H1 (cell line): ENCODE measurements around the gene CDHR2. TPM values are rescaled to one million over a fixed set of nuclear protein-coding genes. Genes with fewer than 3 reads are reported as not detected.

Experiments used
- ATF2 ChIP-seq: IDR thresholded peaks from 2 replicates; pipeline ENCODE4 v1.6.1; 2012; ENCODE audit warnings: low read length, inconsistent platforms
- CHD1 ChIP-seq: IDR thresholded peaks from 2 replicates; pipeline ENCODE4 v1.6.1; 2012; ENCODE audit warnings: low read depth, low read length, improper control_type of control experiment
- CHD7 ChIP-seq: fragments of 300-600 bp; sonication (generic); IDR thresholded peaks from 2 replicates; pipeline ENCODE4 v1.7.1; 2012; ENCODE audit warnings: low read length, moderate library complexity, mild to moderate bottlenecking, inconsistent platforms; ENCODE audit not compliant: insufficient replicate concordance
- FOSL1 ChIP-seq: IDR thresholded peaks from 2 replicates; pipeline ENCODE4 v1.6.1; 2011; ENCODE audit warnings: mild to moderate bottlenecking, low read depth, low read length, moderate library complexity; ENCODE audit not compliant: insufficient read depth
- HDAC6 ChIP-seq: IDR thresholded peaks from one replicate; pipeline ENCODE4 v1.7.1; 2012; ENCODE audit warnings: low read depth, mild to moderate bottlenecking, inconsistent platforms, low read length, moderate library complexity
- RFX5 ChIP-seq: IDR thresholded peaks from 2 replicates; pipeline ENCODE4 v1.6.1; 2011; ENCODE audit warnings: low read depth, low read length, improper control_type of control experiment, borderline replicate concordance
- TAF7 ChIP-seq: optimal IDR thresholded peaks from 2 replicates; pipeline ENCODE3; 2011; ENCODE audit warnings: low read depth, mild to moderate bottlenecking, inconsistent platforms, low read length, moderate library complexity, borderline replicate concordance
- TEAD4 ChIP-seq: IDR thresholded peaks from 2 replicates; pipeline ENCODE4 v1.6.1; 2012; ENCODE audit warnings: low read depth, low read length, inconsistent platforms, mixed read lengths
- polyA plus RNA-seq, 7 experiments: library from polyadenylated mRNA; depleted of rRNA in 3 of 7; stranded (reverse) in 5 of 7; unstranded in 2 of 7; fragments of >200 nt in 5 of 7; fragments of 200-250 nt in 2 of 7; gene quantifications; 1 replicate in 5 of 7; 2 replicates in 1 of 7; 4 replicates in 1 of 7; pipeline versions ENCODE4 v1.2.1 to v1.2.3, GENCODE V29; 2011 to 2013; ENCODE audit warnings: missing spikeins in 2 of 7, mixed read lengths in 2 of 7
- total RNA-seq: library from RNA; stranded (reverse); fragmentation: NEBNext Ultra II Directional; extraction: Animal tissue kit (Norgen Biotek cat#: 25700); gene quantifications from 2 replicates; pipeline ENCODE4 v1.2.1, GENCODE V29; 2021

CDHR2 gene
- total and polyA plus RNA-seq, 2 of the 8 experiments (the other 6 are each of a cell fraction or from before 2014, with no cell fraction given), result 0.02 to 0.43 TPM

- TF ChIP-seq CHD7, result no peak
- TF ChIP-seq TAF7, result no peak
- no peak for TF ChIP-seq ATF2
- no peak for TF ChIP-seq FOSL1
- no peak for TF ChIP-seq TEAD4
- no peak for TF ChIP-seq HDAC6
- no peak for TF ChIP-seq CHD1
- TF ChIP-seq RFX5, result no peak
Observed at GRCh38 chr5:176562189-176562588, 13.0 kb downstream of the CDHR2 start (continued).
